HL-60 (cell line): ENCODE results near the gene SCART1.

Experiments
- POLR2AphosphoS5 ChIP-seq: IDR thresholded peaks from 2 replicates; pipeline ENCODE4 v1.6.1; 2012; ENCODE audit warnings: low read depth
- TF ChIP-seq, protein P1 (sequence below): IDR thresholded peaks from one replicate; pipeline ENCODE4 v1.5.1; 2011; ENCODE audit warnings: low read length, control low read depth, inconsistent platforms; ENCODE audit not compliant: insufficient read depth

- TF ChIP-seq, protein P1, sequence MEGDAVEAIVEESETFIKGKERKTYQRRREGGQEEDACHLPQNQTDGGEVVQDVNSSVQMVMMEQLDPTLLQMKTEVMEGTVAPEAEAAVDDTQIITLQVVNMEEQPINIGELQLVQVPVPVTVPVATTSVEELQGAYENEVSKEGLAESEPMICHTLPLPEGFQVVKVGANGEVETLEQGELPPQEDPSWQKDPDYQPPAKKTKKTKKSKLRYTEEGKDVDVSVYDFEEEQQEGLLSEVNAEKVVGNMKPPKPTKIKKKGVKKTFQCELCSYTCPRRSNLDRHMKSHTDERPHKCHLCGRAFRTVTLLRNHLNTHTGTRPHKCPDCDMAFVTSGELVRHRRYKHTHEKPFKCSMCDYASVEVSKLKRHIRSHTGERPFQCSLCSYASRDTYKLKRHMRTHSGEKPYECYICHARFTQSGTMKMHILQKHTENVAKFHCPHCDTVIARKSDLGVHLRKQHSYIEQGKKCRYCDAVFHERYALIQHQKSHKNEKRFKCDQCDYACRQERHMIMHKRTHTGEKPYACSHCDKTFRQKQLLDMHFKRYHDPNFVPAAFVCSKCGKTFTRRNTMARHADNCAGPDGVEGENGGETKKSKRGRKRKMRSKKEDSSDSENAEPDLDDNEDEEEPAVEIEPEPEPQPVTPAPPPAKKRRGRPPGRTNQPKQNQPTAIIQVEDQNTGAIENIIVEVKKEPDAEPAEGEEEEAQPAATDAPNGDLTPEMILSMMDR, result no peak
- TF ChIP-seq POLR2AphosphoS5, result no peak
Measured at GRCh38 chr10:133422223-133422806, 31.4 kb upstream of the SCART1 start.
